Activated T-helper 9 cell treated with anti-CD3 and anti-CD28 coated beads, Interleukin-2, amount 50 U/mL, for 16 hours (primary cell): ENCODE results near the gene SDF4.
A peak's percentile ranks its signal among the peaks of the same experiment; 100 is the strongest.

ENCODE experiments used
- DNase-seq: peaks from one replicate; pipeline ENCODE4 v3.0.0-alpha.2; 2020; ENCODE audit warnings: low read depth

Gene SDF4

DNA sequence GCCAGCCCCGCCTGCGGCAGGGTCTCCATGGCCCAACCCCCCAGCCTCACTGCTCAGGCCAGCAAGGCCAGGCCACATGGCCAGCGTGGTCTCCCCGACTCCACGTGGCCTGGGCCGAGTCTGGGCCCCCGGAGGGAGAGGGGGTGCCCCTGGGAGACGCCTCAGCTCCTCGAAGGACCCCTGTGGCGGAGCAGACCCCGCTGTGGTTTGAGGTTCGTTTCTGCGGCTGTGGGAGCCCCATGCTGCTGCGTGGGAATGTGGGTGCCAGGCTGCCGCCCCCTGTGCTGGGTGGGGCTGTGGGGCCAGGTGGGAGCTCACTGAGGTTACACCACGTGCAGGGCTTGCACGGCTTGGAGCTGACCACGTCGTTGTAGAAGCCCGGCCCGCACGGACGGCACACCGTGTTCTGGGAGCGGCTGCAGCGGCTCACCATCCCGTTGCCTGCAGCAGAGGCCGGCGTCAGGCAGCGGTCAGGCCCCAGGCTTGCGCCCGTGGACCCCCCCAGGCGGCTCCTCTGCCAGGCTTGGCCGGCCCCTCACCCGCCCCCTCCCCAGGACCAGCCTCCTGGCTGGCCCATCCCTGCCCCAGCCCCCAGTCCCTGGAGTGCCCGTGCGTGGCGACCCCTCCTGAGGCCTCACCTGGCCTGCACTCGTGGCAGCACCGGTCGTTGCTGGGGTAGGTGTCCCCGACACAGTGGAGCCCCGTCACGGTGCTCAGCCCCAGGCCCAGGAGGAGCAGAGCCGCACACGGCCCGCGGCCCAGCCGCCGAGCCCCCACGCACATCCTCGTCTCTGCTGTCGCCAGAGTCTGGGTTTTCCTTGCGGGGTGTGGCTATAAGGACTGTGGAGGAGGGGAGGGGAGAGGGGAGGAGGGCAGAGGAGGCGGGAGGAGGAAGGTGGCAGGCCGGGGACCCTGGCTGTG lies 18.2 kb downstream of the SDF4 start, which contains the start of gene TNFRSF4:
Gene TNFRSF4, minus strand, starts transcription at position 809 of the 921 bp plus-strand sequence. Its CDS starts 26 bp downstream, at position 783.
- peak; percentile 46 for DNase-seq

DNA sequence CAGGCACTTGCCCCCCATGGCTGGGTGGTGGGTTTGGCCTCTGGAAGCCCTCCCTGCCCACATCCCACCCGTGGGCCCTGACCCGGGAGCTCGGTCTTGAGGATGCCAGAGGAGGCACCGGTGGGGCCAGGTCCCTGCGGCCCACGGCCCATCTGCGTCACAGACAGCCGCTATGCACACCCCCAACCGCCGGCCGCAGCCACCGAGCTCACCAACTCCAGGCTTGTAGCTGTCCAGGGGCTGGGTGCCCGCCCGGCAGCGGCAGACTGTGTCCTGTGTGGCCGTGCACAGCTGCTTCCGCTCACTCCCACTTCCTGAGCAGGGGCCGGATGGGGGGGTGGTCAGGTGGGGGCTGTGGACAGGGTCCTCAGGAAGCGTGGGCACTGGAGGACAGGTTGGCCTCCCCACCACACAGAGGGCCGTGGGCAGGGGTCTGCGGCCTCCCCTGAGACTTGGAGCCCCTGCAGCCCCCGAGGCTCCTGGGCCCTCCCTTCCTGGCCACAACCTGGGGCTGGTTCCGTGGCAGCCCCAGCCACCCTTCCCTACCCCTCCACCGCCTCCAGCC lies 18.9 kb downstream of the SDF4 start:
- DNase-seq = no peak

DNA sequence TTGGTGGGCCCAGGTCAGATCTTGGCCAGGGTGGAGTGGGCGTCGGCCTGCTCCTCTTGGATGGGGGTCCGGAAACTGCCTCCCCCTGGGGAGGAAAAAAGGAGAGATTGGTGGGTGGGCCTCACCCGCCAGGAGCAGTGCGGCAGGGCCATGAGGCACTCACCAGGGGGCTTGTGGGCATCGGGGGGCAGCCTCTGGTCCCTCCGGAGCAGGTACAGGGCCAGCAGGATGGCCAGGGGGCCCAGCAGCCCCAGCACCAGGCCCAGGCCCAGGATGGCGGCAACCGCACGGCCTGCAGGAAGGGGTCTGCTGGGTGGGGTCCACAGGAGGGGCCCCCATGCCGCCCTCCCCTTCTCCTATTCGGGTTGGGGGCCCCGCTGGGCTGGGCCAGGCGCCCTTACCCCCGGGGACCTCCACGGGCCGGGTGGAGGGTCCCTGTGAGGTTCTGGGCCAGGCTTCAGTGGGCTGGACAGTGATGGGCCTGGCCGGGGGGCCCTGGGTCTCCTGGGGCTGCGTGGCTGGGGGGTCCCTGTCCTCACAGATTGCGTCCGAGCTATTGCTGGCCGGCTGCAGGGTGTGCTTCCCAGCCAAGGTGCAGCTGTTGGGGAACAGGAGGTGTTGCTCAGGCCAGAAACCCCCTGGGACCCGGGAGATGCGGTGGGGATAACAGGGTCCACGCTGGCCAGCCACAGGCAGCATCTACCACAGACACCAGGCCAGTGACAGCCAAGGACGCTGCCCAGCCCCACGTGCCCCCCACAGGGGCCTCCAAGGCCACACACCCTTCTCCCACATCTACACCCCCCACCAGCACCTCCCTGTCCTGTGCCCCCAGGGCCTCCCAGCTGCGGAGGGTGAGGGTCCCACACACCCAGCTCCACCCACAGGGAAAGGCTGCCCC lies 20.0 kb downstream of the SDF4 start:
- DNase-seq = peak; percentile 1

DNA sequence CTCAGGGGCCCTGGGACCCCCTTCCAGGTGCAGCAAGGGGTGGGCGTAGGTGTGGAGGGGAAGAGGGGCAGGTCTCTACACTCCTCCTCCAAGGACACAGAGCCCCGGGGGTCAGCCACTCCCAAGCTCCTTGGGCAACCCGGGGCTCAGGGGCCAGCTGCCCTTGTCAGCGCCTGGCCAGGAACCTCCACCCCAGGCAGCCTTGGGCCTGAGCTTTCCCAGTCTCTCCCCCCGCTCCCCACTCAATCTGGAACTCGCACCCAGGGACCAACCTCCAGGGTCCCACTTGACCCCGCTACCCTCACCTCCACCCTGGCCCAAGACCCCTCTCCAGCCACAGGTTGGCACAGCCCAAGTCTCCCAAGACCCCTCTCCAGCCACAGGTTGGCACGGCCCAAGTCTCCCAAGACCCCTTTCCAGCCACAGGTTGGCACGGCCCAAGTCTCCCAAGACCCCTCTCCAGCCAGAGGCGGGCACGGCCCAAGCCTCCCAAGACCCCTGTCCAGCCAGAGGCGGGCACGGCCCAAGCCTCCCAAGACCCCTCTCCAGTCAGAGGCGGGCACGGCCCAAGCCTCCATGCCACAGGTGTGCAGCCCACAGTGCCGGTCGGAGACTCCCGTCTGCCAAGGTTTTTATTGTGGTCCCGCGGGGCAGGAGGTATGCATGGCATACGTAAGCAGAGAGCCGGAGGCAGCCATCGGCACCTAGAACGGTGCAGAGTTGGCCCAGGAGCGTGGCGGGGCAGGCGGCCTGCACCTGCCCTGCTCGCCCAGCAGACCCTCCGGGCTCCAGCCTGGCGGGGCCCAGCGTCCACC lies 20.9 kb downstream of the SDF4 start:
- DNase-seq = no peak

DNA sequence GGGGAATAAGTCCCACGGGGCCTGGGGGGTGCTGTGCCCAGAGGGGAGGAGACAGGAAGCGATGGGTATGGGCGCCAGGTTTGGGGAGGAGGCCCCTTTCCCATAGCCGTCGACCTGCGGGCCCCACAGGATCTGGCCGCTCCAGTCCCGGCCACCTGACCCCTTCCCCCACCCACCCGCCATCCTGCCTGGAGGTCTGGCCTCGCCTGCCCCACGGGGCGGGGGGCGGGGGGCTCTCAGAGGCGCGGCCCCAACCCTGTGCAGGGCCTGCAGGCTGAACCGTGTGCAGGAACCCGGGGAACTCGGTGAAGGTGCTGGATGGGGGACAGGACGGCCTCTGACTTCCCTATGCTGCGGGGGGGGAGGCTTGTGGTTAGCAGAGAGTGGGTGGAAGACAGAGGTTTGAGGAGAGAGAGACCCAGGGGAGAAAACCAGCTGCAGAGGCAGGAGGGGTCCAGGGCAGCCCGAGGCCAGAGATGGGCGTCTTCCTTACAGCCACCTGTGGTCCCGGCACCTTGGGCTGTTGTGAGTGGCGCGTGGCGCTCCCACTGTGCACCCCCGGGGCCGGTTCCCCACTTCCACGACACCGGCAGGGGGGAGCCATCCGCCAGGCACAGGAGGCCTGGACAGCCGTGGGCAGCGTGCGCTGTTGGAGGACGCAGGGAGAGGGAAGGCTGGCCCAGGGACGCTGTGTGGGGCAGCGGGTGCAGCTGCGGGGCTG lies 22.9 kb downstream of the SDF4 start:
- no peak for DNase-seq

DNA sequence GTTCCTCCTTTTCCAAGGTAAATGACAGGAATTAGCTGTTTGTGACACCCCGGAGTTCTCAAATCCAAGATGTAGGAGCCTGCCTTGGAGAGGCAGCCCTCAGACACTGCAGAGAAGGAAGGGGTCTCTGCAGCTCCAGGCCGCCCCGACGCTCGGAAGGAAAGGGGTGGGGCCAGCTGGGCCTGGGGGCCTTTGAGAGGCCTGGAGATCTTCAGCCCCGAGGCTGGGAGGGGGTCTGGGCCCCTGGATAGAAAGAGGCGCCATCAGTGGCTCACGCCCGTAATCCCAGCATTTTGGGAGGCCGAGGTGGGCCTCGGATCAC lies 24.3 kb downstream of the SDF4 start:
- no peak for DNase-seq

DNA sequence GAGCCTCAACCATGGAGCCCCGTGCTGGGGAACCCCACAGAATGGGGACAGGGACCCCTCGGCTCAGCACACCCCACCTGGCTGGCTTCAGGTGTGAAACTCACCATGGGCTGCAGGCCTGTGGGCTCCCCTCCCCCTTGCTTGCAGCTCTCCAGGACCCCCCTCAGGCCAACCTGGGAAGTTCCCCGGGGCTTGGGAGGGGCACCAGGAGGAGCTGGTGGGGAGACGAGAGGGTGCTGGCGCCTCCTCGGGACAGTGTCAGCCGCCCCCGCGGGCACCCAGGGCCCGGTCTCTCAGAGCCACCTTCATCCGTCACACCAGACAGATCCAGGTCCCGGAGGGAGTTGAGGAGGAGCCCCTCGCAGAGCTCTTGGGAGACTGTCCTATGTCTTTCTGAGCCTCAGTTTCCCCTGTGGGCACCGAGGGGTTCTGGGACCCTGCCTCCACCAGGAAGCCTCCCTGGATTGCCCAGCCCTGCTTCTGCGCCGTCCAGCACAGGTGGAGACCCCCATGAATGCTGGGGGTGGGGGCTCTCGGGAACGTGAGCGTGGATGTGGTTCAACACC lies 24.8 kb downstream of the SDF4 start:
- no peak for DNase-seq

DNA sequence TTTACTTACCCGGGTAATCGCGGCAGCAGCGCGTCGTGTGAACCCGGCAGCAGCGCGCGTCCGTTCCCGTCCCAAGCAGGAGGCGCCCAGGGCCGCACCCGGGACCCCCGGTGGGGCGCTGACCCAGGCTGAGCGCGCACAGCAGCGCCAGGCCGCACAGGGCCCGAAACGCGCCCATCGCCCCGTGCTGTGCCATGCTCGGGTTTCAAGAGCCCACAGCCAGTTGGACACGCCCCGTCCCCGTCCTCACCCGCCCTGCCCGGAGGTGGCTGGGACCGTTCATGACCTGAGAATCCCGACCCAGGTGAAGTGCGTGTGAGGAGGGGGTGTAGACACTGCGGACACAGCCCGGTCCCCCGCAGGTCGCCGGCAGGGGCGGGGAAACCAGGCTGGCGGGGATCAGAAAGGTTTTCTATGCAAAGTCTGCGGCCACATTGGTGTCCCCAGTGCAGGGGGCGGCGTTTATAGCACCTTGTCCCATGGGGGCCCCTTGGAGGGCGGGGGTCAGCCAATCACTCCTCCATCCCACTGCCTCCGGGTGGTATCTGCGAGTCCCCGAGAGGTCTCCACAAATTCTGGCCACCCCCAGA lies 25.3 kb downstream of the SDF4 start, which contains the start of gene TNFRSF18:
Gene TNFRSF18, minus strand, starts transcription at position 217 of the 590 bp plus-strand sequence. Its CDS starts 21 bp downstream, at position 196.
- peak; percentile 47 for DNase-seq

DNA sequence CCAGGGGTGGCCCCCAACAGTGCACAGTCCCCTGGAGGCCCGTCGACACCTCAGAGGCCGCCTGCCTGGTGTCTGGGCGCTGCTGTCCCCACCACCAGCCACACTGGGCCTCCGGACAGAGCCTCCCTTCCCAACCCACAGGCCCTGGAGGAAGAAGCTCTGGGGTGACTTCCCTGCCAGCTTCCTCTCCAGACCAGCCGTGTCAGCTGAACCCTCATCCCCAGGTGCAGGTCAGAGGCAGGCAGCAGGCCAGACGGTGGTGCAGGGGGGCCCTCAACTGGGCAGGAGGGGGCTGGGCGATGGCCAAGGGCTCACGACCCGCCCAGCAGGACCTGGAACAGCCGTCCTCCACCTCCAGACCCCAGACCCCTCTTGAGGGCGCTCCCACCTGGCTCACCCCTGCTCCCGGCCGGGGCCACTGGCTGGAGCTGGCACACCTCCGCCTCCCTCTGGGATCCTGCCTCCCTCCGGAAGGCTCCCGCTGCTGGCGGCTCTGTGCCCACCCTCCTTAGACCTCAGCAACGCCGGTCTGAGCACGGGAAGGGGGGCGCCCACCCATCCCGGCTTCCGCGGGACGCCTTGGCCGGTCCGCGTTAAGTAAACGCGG lies 25.9 kb downstream of the SDF4 start:
- no peak for DNase-seq

DNA sequence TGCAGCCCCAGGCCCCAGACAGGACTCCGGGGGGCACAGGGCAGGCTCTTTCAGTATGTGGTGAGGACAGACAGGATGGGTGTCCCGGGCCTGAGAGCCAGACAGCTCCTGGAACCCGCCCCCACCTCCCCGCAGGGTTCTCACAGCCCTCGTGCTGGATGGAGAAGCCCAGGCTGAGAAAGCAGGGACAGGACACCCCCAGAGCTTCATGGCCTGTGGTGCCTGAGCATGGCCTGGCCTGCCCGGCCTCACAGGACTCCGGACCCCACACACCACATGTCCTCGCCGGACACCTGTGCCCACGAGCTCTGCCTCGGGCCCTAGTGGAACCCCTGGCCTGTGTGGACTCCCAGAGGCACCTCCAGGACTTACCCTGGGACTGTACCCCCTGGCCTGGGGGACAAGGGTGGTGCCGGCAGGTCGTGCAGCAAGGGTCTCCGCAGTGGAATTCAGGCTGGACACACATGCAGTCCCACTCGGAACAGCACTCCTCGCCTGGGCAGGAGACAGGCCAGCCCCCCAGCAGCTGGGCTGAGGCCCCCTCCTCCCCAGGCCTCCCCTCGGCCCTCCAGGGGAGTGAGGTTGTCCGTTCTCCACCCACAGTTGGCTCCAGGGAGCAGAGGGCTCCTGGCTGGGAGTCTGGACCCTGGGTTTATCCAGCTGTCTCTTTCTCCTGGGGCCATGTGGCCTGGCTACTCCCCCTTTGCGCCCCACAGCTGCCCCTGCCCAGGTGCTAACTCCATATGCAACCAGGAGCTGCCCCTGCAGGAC lies 26.6 kb downstream of the SDF4 start:
- no peak for DNase-seq

DNA sequence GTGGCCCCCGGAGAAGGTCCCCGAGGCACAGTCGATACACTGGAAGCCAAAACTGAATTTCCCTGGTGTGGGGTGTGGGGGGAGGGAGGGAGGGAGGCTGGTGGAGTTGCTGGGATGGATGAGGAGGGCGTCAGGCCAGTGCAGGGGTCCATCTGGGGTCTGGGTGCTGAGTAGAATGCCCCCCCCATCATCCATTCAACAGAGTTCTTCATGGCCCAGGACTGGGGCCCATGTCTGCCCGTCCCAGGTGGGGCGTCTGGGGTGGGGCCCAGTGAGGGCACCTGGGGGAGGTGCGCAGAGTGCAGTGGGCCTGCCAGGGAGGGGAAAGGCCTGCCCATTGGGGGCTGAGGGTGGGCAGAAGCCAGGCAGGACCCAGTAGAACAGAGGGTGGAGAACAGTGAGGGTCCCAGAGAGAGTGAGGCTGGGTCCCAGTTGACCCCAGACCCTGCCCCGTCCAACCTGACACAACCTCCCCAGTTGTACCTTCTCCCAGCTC lies 27.3 kb downstream of the SDF4 start:
- DNase-seq = no peak

DNA sequence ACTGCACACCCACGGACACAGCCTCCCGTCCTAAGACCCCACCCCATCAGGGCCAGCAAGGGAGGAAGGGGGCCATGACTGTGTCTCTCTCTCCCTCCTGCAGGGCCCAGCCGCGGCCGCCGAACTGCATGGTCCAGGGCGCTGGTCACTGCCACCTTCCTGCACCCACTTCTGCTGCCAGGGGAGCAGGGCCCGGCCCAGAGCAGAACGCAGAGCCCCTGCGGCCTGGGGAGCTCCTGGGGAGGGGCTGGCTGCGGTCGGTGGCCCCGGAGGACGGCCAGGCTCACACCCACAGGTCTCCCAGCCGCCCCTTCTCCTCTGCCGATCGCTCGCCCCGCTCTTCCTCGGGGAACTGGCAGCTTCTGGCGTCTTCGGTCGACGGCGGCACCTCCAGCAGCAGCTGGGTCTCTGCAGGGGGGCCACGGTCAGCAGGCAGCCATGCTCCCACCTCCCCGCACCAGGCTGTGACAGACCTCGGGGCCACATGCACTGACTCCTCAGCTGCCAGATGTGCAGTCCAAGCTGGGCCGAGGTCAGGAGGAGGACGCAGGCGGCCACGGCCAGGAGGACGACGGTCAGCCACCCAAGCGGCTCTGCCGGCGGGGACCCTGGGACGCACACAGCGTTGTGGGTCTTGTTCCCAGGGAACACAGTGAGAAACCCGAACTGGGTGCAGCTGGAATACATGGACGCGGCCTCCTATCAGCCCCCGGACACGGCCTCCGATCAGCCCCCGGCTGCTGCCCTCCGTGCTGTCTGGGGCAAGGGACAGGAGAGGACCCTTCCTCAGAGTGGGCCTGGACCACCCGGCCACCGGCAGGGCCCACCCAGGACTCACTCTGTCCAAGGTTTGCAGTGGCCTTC lies 28.0 kb downstream of the SDF4 start:
- DNase-seq = no peak

DNA sequence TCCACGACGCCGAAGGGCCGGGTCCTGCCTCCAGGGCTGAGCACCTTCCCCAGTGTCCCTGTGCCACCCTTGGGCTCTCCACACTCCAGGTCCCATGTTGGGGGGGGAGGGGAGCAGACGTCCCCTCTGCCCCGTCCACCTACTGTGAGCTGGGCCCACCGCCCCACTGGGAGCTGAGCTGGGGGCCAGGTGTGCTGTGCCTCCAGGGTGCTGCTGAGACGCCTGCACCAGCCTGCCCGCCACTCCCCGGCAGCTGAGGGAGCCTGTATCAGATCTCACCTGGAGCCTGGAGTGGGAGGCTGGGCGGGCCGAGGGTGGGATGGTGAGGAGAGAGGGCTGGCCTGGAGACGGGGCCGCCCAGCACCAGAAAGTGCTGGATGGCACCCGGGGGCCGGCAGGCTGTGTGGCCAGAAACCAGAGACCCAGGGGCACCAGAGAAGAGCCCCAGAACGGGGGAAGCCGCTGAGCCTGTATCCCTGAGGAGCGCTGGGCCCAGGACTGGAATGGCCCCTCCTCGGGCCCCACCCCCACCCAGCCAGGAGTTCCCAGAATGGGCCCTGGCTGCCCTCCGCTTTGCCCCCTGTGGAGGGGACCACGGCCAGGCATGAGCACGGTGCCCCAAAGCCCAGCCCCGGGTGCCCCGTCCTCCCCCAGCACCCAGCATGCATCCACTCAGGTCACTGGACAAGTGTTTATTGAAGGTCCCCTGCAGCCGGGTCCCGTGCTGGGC lies 28.8 kb downstream of the SDF4 start:
- no peak for DNase-seq

DNA sequence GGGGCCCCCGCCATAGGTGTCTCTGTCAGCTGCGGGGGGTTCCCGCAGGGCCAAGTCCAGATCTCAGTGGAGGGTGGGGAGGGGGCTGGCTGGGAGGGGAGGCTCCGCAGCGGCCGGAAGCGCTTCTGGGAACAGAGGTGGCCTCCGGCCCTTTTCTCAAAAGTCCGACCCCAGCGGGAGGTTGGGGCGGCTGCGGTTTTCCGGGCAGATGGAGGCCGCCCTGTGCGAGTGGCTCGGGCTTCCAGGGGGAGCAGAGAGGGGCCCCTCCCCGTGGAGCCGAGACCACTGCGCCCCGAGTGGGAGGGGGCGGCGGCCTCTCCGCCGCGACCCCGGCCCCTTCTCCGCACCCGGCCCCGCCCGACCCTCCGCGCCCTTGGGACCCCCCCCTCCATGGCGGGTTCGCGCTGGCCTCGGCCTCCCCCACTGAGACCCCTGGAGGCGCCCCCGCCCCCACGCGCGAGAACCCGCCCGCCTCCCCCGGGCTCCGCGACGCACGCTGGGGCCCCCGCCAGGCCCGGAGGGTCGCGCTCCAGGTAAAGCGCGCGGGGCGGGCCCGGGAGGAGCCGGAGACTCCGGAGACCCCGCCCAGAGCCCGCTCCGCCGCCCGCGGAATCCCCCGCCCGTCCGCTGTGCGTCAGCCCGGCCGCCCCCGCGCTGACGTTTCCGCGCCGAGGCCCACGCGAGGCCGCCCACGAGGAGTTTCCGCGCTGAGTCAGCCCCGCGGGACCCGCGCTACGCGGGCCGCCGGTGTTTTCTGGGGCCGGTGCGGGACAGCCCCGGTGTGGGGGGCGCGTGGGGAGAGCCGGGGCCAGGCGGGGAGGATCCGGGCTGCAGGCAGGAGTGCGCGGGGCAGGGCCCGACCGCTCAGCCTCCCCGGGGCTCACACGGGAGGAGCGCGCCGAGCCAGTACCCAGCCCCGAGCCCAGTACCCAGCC lies 30.7 kb downstream of the SDF4 start:
- DNase-seq = peak; percentile 91

DNA sequence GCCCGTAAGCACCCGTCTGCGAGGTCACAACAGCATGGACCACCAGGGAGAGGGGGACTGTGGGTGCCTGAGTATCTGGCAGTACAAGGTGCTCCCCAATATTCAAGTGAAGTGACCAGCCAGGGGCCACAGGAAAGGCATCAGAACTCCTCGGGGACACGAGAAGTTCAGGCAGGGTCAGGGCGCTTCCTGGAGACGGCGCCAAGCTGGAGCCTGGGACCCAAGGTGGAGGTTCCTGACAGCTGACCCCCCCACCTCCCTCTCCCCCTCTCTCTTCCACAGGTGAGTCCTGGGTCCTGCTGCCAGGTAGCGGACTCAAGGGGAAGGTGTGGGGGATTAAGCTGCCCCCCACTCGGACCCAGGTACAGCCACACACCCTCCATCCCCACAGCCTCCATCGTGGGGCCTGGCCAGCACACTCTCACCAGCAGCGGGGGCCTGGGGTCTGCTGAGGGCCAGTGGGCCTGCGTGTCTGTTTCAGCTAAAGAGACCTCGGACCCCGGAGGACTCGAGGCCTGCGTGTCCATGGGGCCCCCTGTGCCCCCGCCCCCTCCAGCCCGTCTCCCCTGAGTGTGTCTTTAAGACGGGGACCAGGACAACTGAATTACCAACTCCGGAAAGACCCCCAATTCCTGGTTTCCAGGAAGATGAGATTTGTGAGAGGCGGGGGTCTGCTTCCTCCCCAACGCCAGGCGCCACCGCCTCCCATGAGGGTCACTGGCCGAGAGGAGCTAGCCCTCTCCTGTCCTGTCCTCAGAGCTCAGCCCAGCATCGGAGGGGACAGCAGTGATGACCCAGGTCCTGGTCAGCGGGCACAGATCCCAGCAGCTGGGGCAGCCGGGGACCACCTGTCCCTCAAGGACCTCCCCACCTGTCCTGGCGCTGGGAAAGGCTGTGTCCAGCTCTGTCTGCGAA lies 31.6 kb downstream of the SDF4 start:
- no peak for DNase-seq
